ENCODE data around the gene TRAPPC4.
A peak's percentile ranks its signal among the peaks of the same experiment; 100 is the strongest.
"Not testable (repeated sequence)": the region's sequence is repeated elsewhere in the genome, so short reads cannot be mapped to it uniquely, and the experiment has no call there.

TRAPPC4 gene

GRCh38 chr11:119014209-119014924 is 4.2 kb upstream of the TRAPPC4 start:
- DNase-seq, result no peak

- no peak for DNase-seq
These were observed 3.4 kb upstream of the TRAPPC4 start for GRCh38 chr11:119015054-119015611.

- no peak for DNase-seq
These were observed 2.2 kb upstream of the TRAPPC4 start for GRCh38 chr11:119016216-119017009.

GRCh38 chr11:119017377-119017776 is 1.2 kb upstream of the TRAPPC4 start:
- not testable (repeated sequence) for DNase-seq

GRCh38 chr11:119019996-119020395 is 1.4 kb downstream of the TRAPPC4 start:
- no peak for DNase-seq

- DNase-seq, result no peak
These were observed 3.1 kb downstream of the TRAPPC4 start for GRCh38 chr11:119021631-119022030.

- DNase-seq, result no peak
These were observed 5.2 kb downstream of the TRAPPC4 start for GRCh38 chr11:119023741-119024140.

- no peak for DNase-seq
These were observed 6.0 kb downstream of the TRAPPC4 start for GRCh38 chr11:119024430-119025098.

GRCh38 chr11:119025099-119025473 is 6.5 kb downstream of the TRAPPC4 start:
- no peak for DNase-seq

GRCh38 chr11:119025541-119025940 is 7.0 kb downstream of the TRAPPC4 start:
- no peak for DNase-seq

GRCh38 chr11:119025978-119026766 is 7.6 kb downstream of the TRAPPC4 start:
- DNase-seq, result no peak

GRCh38 chr11:119026970-119027369 is 8.4 kb downstream of the TRAPPC4 start:
- DNase-seq, result no peak

- DNase-seq, result no peak
These were observed 9.2 kb downstream of the TRAPPC4 start for GRCh38 chr11:119027561-119028345.

- no peak for DNase-seq
These were observed 9.9 kb downstream of the TRAPPC4 start for GRCh38 chr11:119028346-119029068.

GRCh38 chr11:119029069-119029339 is 10.4 kb downstream of the TRAPPC4 start:
- no peak for DNase-seq

GRCh38 chr11:119029340-119030028 is 10.9 kb downstream of the TRAPPC4 start:
- DNase-seq, result peak; percentile 44 to 56

GRCh38 chr11:119030029-119030328 is 11.4 kb downstream of the TRAPPC4 start:
- DNase-seq, result no peak

GRCh38 chr11:119030329-119031047 is 11.9 kb downstream of the TRAPPC4 start, which contains the start of gene SLC37A4:
SLC37A4 (minus strand) TSS chr11:119030877.
- peak; percentile 99 for DNase-seq

GRCh38 chr11:119031912-119032280 is 13.3 kb downstream of the TRAPPC4 start:
- no peak for DNase-seq

- DNase-seq, result not testable (repeated sequence)
These were observed 14.9 kb downstream of the TRAPPC4 start for GRCh38 chr11:119033421-119033820.

Data from activated CD4-positive, alpha-beta T cell treated with anti-CD3 and anti-CD28 coated beads, Interleukin-2, amount 50 U/mL, for 48 hours (primary cell).